HepG2 (cell line): ENCODE data around the gene RAPSN. TPM values are rescaled to one million over a fixed set of nuclear protein-coding genes. Genes with fewer than 3 reads are reported as not detected.
A peak's percentile ranks its signal among the peaks of the same experiment; 100 is the strongest.

Source experiments
- ATAC-seq: fragments of 200-7000 bp; cut with Tn5 transposase; 3 replicates; pipeline ENCODE4 v1.9.1; 2020; ENCODE audit warnings: mild to moderate bottlenecking, moderate library complexity
- BruUV-seq: library from RNA; stranded (reverse); fragments of 400-500 nt; replicated peaks from 2 replicates; lab custom pipeline; 2021; lab: Mats Ljungman, UMichigan
- CTCF ChIA-PET: fragments of 300-600 bp; formaldehyde crosslinking; extraction: SDS; loops from one replicate; lab custom pipeline; 2021; ENCODE audit warnings: low total read pairs, inconsistent platforms, low intra/inter-chr PET ratio; lab: Yijun Ruan, JAX
- POLR2A ChIA-PET: fragments of 350-600 bp; sonication (Branson Sonifier 250); formaldehyde crosslinking; loops from one replicate; lab custom pipeline; 2020; ENCODE audit warnings: antibody characterized with exemption, inconsistent platforms; lab: Yijun Ruan, JAX
- DNase-seq: peaks from one replicate; pipeline ENCODE4 v3.0.0-alpha.2; 2015; ENCODE audit warnings: low spot score
- FAIRE-seq: peaks from 3 replicates; lab custom pipeline; 2011; peaks lifted over from hg19 to GRCh38; lab: Jason Lieb, UNC
- H2AFZ ChIP-seq: one replicate; pipeline ENCODE4 v1.6.1; 2011; ENCODE audit warnings: low read length, inconsistent platforms
- H3K27ac ChIP-seq: fragments of 300-600 bp; 3 replicates; pipeline ENCODE4 v1.8.0; 2011; ENCODE audit warnings: mixed run types, mild to moderate bottlenecking, mixed read lengths, low read length, inconsistent platforms; ENCODE audit not compliant: insufficient read depth; ENCODE audit errors: extremely low read length
- H3K27me3 ChIP-seq, 2 experiments: fragments of 200-600 bp in 1 of 2; 2 replicates in 1 of 2; 3 replicates in 1 of 2; pipeline versions ENCODE4 v1.6.0 to v1.8.0; 2011; ENCODE audit warnings: low read length in 2 of 2, mild to moderate bottlenecking in 2 of 2, moderate library complexity in 2 of 2, inconsistent platforms in 1 of 2; ENCODE audit not compliant: insufficient read depth in 2 of 2, control insufficient read depth in 1 of 2
- H3K36me3 ChIP-seq, 2 experiments: fragments of 200-600 bp in 1 of 2; replicated peaks in 1 of 2; 2 replicates in 1 of 2; 3 replicates in 1 of 2; pipeline versions ENCODE4 v1.5.1 to v1.8.0; 2011; ENCODE audit warnings: low read length in 2 of 2, inconsistent platforms in 1 of 2; ENCODE audit not compliant: insufficient read depth in 2 of 2, control insufficient read depth in 1 of 2
- H3K4me1 ChIP-seq: 2 replicates; pipeline ENCODE4 v1.5.1; 2012; ENCODE audit warnings: low read length, inconsistent platforms; ENCODE audit not compliant: insufficient read depth
- H3K4me2 ChIP-seq: 2 replicates; pipeline ENCODE4 v1.6.0; 2011; ENCODE audit warnings: low read depth, low read length, inconsistent platforms
- H3K4me3 ChIP-seq, 3 experiments: fragments of 200-600 bp in 1 of 3; sonication (generic), shearing (Covaris generic) in 1 of 3; replicated peaks in 1 of 3; 2 replicates each; pipeline ENCODE4 v1.5.1; 2011 to 2016; ENCODE audit warnings: low read length in 3 of 3, inconsistent platforms in 2 of 3, low read depth in 2 of 3, mild to moderate bottlenecking in 2 of 3, control low read depth in 1 of 3, mixed read lengths in 1 of 3; ENCODE audit not compliant: insufficient read depth in 1 of 3
- H3K79me2 ChIP-seq: one replicate; pipeline ENCODE4 v1.6.1; 2011; ENCODE audit warnings: low read length, inconsistent platforms; ENCODE audit not compliant: insufficient read depth
- H3K9ac ChIP-seq: 2 replicates; pipeline ENCODE4 v1.6.0; 2011; ENCODE audit warnings: mild to moderate bottlenecking, low read depth, low read length, inconsistent platforms; ENCODE audit not compliant: insufficient read depth
- H3K9me3 ChIP-seq: 2 replicates; pipeline ENCODE4 v1.5.1; 2012; ENCODE audit warnings: mild to moderate bottlenecking, low read length
- H4K20me1 ChIP-seq: 2 replicates; pipeline ENCODE4 v1.6.0; 2011; ENCODE audit warnings: inconsistent platforms, mild to moderate bottlenecking, low read length, moderate library complexity; ENCODE audit not compliant: insufficient read depth
- ARNTL ChIP-seq: sonication (generic); formaldehyde crosslinking; IDR thresholded peaks from 2 replicates; pipeline ENCODE4 v1.4.0; 2020; ENCODE audit warnings: mild to moderate bottlenecking, missing genetic modification reagents
- BORCS8-MEF2B ChIP-seq: sonication (generic); formaldehyde crosslinking; IDR thresholded peaks from 2 replicates; pipeline ENCODE4 v1.8.0; 2022; ENCODE audit warnings: mild to moderate bottlenecking, missing genetic modification reagents
- CEBPG ChIP-seq: IDR thresholded peaks from 2 replicates; pipeline ENCODE4 v1.6.1; 2016
- FOXC1 ChIP-seq: sonication (generic); formaldehyde crosslinking; IDR thresholded peaks from 2 replicates; pipeline ENCODE4 v1.8.0; 2022; ENCODE audit warnings: mild to moderate bottlenecking, missing genetic modification reagents, borderline replicate concordance
- MAF1 ChIP-seq: sonication (generic); formaldehyde crosslinking; IDR thresholded peaks from 2 replicates; pipeline ENCODE4 v1.5.0; 2020; ENCODE audit warnings: missing genetic modification reagents, borderline replicate concordance
- MAFF ChIP-seq: IDR thresholded peaks from 2 replicates; pipeline ENCODE4 v1.6.1; 2011; ENCODE audit warnings: low read depth, low read length, improper control_type of control experiment
- MAFK ChIP-seq, 2 experiments: IDR thresholded peaks in 1 of 2; conservative IDR thresholded peaks in 1 of 2; 2 replicates each; pipeline ENCODE4 v1.6.1; 2011; ENCODE audit warnings: improper control_type of control experiment in 2 of 2, low read length in 2 of 2
- NFE2L2 ChIP-seq: fragments of 150-350 bp; IDR thresholded peaks from 2 replicates; pipeline ENCODE4 v1.6.1; 2014; ENCODE audit warnings: low read length
- RFXANK ChIP-seq: IDR thresholded peaks from 2 replicates; pipeline ENCODE4 v1.6.1; 2016
- RXRA ChIP-seq: sonication (generic); formaldehyde crosslinking; IDR thresholded peaks from 2 replicates; pipeline ENCODE4 v1.5.1; 2020; ENCODE audit warnings: missing genetic modification reagents
- ZBTB21 ChIP-seq: sonication (generic); formaldehyde crosslinking; IDR thresholded peaks from 2 replicates; pipeline ENCODE4 v1.4.0; 2020; ENCODE audit warnings: missing genetic modification reagents
- ZNF253 ChIP-seq: sonication (generic); formaldehyde crosslinking; IDR thresholded peaks from 2 replicates; pipeline ENCODE4 v1.8.0; 2022; ENCODE audit warnings: mild to moderate bottlenecking, missing genetic modification reagents, borderline replicate concordance
- ZNF678 ChIP-seq: sonication (generic); formaldehyde crosslinking; IDR thresholded peaks from 2 replicates; pipeline ENCODE4 v1.4.0; 2020; ENCODE audit warnings: mild to moderate bottlenecking, missing genetic modification reagents
- ZNF766 ChIP-seq: sonication (generic); formaldehyde crosslinking; IDR thresholded peaks from 2 replicates; pipeline ENCODE4 v1.5.0; 2020; ENCODE audit warnings: missing genetic modification reagents, borderline replicate concordance
- ZNF768 ChIP-seq: sonication (generic); formaldehyde crosslinking; IDR thresholded peaks from 2 replicates; pipeline ENCODE4 v1.4.0; 2020; ENCODE audit warnings: missing genetic modification reagents
- ZNF883 ChIP-seq: sonication (generic); formaldehyde crosslinking; IDR thresholded peaks from 2 replicates; pipeline ENCODE4 v1.5.1; 2020; ENCODE audit warnings: mild to moderate bottlenecking, missing genetic modification reagents; ENCODE audit errors: not compliant biosample characterization
- ZZZ3 ChIP-seq: sonication (generic); formaldehyde crosslinking; IDR thresholded peaks from 2 replicates; pipeline ENCODE4 v1.4.0; 2020; ENCODE audit warnings: missing genetic modification reagents, mild to moderate bottlenecking, borderline replicate concordance
- WGBS: methylation state at CpG from one replicate; pipeline ENCODE4 v1.1.6; 2017; ENCODE audit warnings: low lambda C conversion rate; 5-methylcytosine and 5-hydroxymethylcytosine counted together
- in situ Hi-C: cut with HindIII; loops from 2 replicates; pipeline ENCODE4 v1.10.0; 2017; ENCODE audit warnings: low pct_unique_long_range_greater_than_20kb; ENCODE audit not compliant: extremely low pct_ligation_motif_present
- intact Hi-C: fragments of 100-400 bp; cut with micrococcal nuclease; formaldehyde crosslinking; loops from one replicate; pipeline ENCODE4 v1.10.0; 2022; ENCODE audit not compliant: unreplicated experiment
- polyA plus RNA-seq, 8 experiments: library from polyadenylated mRNA; depleted of rRNA in 3 of 8; stranded (reverse) in 7 of 8; unstranded in 1 of 8; fragments of >200 nt; fragmentation: Illumina TruSeq in 4 of 8; extraction: Trizol in 4 of 8; gene quantifications; 2 replicates each; pipeline versions ENCODE4 v1.2.1 to v1.2.3, GENCODE V29; 2011 to 2016; ENCODE audit warnings: low read depth in 4 of 8, missing spikeins in 1 of 8, mixed read lengths in 1 of 8; ENCODE audit not compliant: insufficient read depth in 1 of 8
- total RNA-seq, 5 experiments: library from RNA; depleted of rRNA; stranded (reverse); fragments of >200 nt; fragmentation: Illumina TruSeq; extraction: Trizol; gene quantifications; 2 replicates each; pipeline ENCODE4 v1.2.3, GENCODE V29; 2016; ENCODE audit warnings: low read depth in 1 of 5
- TF ChIP-seq, protein P1 (sequence below): sonication (generic); formaldehyde crosslinking; IDR thresholded peaks from 2 replicates; pipeline ENCODE4 v1.8.0; 2022; ENCODE audit warnings: missing genetic modification reagents, mild to moderate bottlenecking, inconsistent platforms, borderline replicate concordance
- TF ChIP-seq, protein P2 (sequence below): sonication (generic); formaldehyde crosslinking; conservative IDR thresholded peaks from 2 replicates; pipeline ENCODE4 v1.4.0; 2020; ENCODE audit warnings: mild to moderate bottlenecking, missing genetic modification reagents, moderate library complexity
- TF ChIP-seq, protein P3 (sequence below): IDR thresholded peaks from 2 replicates; pipeline ENCODE4 v1.6.1; 2016; ENCODE audit warnings: missing compliant biosample characterization, missing genetic modification reagents, borderline replicate concordance

RAPSN gene
- total and polyA plus RNA-seq, 2 of the 13 experiments (the other 11 are each of a cell fraction or from before 2014, with no cell fraction given) = 0.15 to 1.2 TPM

DNA sequence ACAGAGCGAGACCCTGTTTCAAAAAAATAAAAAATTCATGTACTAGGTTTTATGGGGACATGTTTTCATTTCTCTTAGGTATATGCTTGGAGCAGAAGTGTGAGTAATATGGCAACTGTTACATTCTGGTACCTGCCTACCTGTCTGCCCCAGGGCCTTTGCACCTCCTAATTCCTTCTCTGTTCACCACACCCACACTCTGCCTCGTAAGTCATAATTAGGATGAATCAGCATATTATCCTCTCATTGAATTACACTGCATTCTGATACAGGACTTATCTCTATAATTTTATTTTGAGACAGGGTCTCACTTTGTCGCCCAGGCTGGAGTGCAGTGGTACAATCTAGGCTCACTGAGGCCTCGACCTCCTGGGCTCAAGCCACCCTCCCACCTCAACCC is 3.1 kb upstream of the RAPSN start:
- BruUV-seq = no TSS peak
- POLR2A ChIA-PET = no interaction called here
- FAIRE-seq = no peak
- H3K9ac ChIP-seq = no peak overlapping the region
- 94% methylated on average over 4 of the region's 4 CpGs for WGBS
- H3K27ac ChIP-seq = no peak overlapping the region
- H2AFZ ChIP-seq = no peak overlapping the region
- H4K20me1 ChIP-seq = no peaks in the 10 kb centered on the region
- intact Hi-C loops (loop anchor here (10.0 kb wide), 1 partner anchor 403 kb away; no protein-coding TSS in a partner anchor), in situ Hi-C loops (loop anchor here (10.0 kb wide), 1 partner anchor 77 kb away; the partner anchor contains the start of gene SPI1)
- no peaks in the 10 kb centered on the region for H3K9me3 ChIP-seq
- no peaks in the 10 kb centered on the region for H3K79me2 ChIP-seq
- DNase-seq = no peak
- no peak overlapping the region for H3K4me2 ChIP-seq
- peaks cover 27% of the 10 kb centered on the region for H3K4me1 ChIP-seq
- H3K36me3 ChIP-seq = no peaks in the 10 kb centered on the region
- no peak overlapping the region for H3K4me3 ChIP-seq
- ATAC-seq = no peak
- CTCF ChIA-PET = no interaction called here
- no peaks in the 10 kb centered on the region for H3K27me3 ChIP-seq
- TF ChIP-seq, protein P1, sequence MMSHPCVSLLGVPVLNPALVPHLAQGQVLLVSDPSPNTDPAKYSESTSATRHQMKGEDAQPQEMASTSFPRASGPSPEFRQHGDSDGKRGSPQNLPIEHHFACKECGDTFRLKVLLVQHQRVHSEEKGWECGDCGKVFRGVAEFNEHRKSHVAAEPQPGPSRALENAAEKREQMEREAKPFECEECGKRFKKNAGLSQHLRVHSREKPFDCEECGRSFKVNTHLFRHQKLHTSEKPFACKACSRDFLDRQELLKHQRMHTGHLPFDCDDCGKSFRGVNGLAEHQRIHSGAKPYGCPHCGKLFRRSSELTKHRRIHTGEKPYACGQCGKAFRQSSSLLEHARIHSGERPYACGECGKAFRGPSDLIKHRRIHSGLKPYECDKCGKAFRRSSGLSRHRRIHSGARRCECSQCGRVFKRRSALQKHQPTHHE = no peak
- TF ChIP-seq RXRA (CRISPR knock-in tag) (no peak), ZNF253 (CRISPR knock-in tag) (no peak), RFXANK (CRISPR knock-in tag) (no peak), ZNF678 (CRISPR knock-in tag) (no peak), MAF1 (CRISPR knock-in tag) (no peak), MAFF (peak; percentile 66), BORCS8-MEF2B (CRISPR knock-in tag) (no peak), ZNF768 (CRISPR knock-in tag) (no peak), ZNF766 (CRISPR knock-in tag) (no peak), ZNF883 (CRISPR knock-in tag) (no peak), ZBTB21 (CRISPR knock-in tag) (no peak), FOXC1 (no peak), ZZZ3 (CRISPR knock-in tag) (no peak), ARNTL (CRISPR knock-in tag) (no peak), NFE2L2 (peak; percentile 22; the same call in 1 of the 2 replicates), MAFK (conservative IDR thresholded peaks at IDR 0.05 in 1 of 2, IDR thresholded peaks at IDR 0.05 in 1 of 2; ENCODE audit: low read length in 2 of 2) (peak; percentile 73 to 76), CEBPG (CRISPR knock-in tag) (no peak)
- TF ChIP-seq, protein P2, sequence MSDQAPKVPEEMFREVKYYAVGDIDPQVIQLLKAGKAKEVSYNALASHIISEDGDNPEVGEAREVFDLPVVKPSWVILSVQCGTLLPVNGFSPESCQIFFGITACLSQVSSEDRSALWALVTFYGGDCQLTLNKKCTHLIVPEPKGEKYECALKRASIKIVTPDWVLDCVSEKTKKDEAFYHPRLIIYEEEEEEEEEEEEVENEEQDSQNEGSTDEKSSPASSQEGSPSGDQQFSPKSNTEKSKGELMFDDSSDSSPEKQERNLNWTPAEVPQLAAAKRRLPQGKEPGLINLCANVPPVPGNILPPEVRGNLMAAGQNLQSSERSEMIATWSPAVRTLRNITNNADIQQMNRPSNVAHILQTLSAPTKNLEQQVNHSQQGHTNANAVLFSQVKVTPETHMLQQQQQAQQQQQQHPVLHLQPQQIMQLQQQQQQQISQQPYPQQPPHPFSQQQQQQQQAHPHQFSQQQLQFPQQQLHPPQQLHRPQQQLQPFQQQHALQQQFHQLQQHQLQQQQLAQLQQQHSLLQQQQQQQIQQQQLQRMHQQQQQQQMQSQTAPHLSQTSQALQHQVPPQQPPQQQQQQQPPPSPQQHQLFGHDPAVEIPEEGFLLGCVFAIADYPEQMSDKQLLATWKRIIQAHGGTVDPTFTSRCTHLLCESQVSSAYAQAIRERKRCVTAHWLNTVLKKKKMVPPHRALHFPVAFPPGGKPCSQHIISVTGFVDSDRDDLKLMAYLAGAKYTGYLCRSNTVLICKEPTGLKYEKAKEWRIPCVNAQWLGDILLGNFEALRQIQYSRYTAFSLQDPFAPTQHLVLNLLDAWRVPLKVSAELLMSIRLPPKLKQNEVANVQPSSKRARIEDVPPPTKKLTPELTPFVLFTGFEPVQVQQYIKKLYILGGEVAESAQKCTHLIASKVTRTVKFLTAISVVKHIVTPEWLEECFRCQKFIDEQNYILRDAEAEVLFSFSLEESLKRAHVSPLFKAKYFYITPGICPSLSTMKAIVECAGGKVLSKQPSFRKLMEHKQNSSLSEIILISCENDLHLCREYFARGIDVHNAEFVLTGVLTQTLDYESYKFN (CRISPR knock-in tag) = no peak
- TF ChIP-seq, protein P3, sequence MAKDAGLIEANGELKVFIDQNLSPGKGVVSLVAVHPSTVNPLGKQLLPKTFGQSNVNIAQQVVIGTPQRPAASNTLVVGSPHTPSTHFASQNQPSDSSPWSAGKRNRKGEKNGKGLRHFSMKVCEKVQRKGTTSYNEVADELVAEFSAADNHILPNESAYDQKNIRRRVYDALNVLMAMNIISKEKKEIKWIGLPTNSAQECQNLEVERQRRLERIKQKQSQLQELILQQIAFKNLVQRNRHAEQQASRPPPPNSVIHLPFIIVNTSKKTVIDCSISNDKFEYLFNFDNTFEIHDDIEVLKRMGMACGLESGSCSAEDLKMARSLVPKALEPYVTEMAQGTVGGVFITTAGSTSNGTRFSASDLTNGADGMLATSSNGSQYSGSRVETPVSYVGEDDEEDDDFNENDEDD (CRISPR knock-in tag) = no peak
